ENCODE results near the gene UGCG.

DNA sequence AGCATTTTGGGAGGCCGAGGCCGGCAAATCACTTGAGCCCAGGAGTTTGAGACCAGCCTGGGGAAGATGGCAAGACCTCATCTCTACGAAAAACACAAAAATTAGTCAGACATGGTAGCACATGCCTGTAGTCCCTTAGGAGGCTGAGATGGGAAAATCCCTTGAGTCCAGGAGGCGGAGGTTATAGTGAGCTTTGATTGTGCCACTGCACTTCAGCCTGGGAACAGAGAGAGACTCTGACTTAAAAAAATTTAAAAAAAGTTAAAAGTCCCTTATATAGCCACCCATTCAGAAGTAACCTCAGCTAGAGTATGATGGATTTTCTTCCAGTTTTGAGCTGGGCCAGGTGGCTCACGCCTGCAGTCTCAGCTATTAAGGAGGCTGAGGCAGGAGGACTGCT lies 72.4 kb downstream of the UGCG start:
- TF ChIP-seq, protein P1, sequence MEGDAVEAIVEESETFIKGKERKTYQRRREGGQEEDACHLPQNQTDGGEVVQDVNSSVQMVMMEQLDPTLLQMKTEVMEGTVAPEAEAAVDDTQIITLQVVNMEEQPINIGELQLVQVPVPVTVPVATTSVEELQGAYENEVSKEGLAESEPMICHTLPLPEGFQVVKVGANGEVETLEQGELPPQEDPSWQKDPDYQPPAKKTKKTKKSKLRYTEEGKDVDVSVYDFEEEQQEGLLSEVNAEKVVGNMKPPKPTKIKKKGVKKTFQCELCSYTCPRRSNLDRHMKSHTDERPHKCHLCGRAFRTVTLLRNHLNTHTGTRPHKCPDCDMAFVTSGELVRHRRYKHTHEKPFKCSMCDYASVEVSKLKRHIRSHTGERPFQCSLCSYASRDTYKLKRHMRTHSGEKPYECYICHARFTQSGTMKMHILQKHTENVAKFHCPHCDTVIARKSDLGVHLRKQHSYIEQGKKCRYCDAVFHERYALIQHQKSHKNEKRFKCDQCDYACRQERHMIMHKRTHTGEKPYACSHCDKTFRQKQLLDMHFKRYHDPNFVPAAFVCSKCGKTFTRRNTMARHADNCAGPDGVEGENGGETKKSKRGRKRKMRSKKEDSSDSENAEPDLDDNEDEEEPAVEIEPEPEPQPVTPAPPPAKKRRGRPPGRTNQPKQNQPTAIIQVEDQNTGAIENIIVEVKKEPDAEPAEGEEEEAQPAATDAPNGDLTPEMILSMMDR (conservative IDR thresholded peaks at IDR 0.05 in 1 of 2, IDR thresholded peaks at IDR 0.05 in 1 of 2; ENCODE audit: low read depth in 1 of 2, low read length in 2 of 2): no peak
- TF ChIP-seq EZH2 (IDR thresholded peaks at IDR 0.05; ENCODE audit: low read length, missing control alignments): no peak

All from fibroblast of lung (primary cell).